ENCODE measurements around the gene LOXHD1.

LOXHD1 gene

DNA sequence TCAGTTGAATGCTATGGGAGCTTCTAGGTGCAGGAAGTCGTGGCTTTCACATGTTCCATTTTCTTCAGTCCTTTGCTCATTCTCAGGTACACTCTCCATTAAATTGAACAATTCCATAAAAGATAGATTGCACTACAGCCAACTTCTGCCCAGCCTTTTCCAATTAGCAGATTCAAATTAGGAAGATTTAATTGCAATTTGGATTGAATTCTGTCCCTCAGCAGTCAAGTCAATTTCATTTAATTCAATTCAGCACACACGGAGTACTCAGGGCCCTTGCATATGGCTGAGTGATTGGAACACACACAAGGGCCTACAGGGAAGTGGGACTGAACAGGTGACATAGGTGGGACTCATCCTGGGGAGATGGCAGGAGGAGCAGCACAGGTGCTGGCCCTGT, 220.4 kb downstream of the LOXHD1 start:
- H3K79me2 ChIP-seq (ENCODE audit: insufficient read depth, low read length): no peaks in the 10 kb centered on the region
- ATAC-seq (ENCODE audit: insufficient read depth, low read depth): no peak
- no peak overlapping the region for H3K27ac ChIP-seq (ENCODE audit: low read length)
- DNase-seq: no peak
- peaks cover 3% of the 10 kb centered on the region; the same call in 1 of the 2 replicates for H3K4me1 ChIP-seq (ENCODE audit: insufficient read depth, low read length)
- no peak overlapping the region for H3K9ac ChIP-seq (ENCODE audit: low read depth, low read length)
- no peaks in the 10 kb centered on the region for H4K20me1 ChIP-seq (ENCODE audit: insufficient read depth, low read length)
- no peak overlapping the region for H2AFZ ChIP-seq (ENCODE audit: low read depth, low read length)
- no peak for TF ChIP-seq EZH2 (IDR thresholded peaks at IDR 0.05; ENCODE audit: borderline replicate concordance, low read depth, low read length, severe bottlenecking)
- TF ChIP-seq, protein P1, sequence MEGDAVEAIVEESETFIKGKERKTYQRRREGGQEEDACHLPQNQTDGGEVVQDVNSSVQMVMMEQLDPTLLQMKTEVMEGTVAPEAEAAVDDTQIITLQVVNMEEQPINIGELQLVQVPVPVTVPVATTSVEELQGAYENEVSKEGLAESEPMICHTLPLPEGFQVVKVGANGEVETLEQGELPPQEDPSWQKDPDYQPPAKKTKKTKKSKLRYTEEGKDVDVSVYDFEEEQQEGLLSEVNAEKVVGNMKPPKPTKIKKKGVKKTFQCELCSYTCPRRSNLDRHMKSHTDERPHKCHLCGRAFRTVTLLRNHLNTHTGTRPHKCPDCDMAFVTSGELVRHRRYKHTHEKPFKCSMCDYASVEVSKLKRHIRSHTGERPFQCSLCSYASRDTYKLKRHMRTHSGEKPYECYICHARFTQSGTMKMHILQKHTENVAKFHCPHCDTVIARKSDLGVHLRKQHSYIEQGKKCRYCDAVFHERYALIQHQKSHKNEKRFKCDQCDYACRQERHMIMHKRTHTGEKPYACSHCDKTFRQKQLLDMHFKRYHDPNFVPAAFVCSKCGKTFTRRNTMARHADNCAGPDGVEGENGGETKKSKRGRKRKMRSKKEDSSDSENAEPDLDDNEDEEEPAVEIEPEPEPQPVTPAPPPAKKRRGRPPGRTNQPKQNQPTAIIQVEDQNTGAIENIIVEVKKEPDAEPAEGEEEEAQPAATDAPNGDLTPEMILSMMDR (IDR thresholded peaks at IDR 0.05; ENCODE audit: borderline replicate concordance, extremely low read depth, low read length, poor library complexity, severe bottlenecking): no peak
- no peak overlapping the region for H3K4me2 ChIP-seq (ENCODE audit: insufficient read depth, low read length)
- no peak overlapping the region for H3K4me3 ChIP-seq (ENCODE audit: low read depth in 1 of 2, low read length in 2 of 2)
- H3K27me3 ChIP-seq (ENCODE audit: insufficient read depth, low read length, poor library complexity): no peaks in the 10 kb centered on the region
- H3K9me3 ChIP-seq (ENCODE audit: insufficient read depth, low read length, severe bottlenecking): no peaks in the 10 kb centered on the region
- no peaks in the 10 kb centered on the region; the same call in 1 of the 2 replicates for H3K36me3 ChIP-seq (ENCODE audit: insufficient read depth, low read length)

DNA sequence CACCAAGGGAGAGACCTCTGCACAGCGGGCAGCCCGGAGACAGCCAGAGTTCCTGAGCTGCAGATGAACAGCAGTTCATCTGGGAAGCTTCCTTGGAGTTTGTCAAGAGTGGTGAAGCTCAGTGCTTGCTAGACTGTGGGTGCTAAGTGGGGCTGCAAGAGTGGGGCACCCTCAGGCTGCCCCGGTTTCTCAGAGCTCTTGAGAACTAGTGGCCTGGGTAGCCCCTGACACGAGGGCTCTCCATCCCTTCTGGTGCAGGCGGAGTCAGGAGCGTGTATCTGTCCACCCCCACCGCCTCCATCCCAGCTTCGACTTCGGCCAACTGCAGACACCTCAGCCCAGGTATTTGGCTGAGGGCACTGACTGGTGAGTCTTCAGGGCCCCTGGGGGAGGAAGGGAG, 222.0 kb downstream of the LOXHD1 start:
- Histone ChIP-seq H4K20me1 (ENCODE audit: insufficient read depth, low read length) (no peaks in the 10 kb centered on the region), H3K36me3 (ENCODE audit: insufficient read depth, low read length) (no peaks in the 10 kb centered on the region; the same call in 1 of the 2 replicates), H2AFZ (ENCODE audit: low read depth, low read length) (no peak overlapping the region), H3K27me3 (ENCODE audit: insufficient read depth, low read length, poor library complexity) (no peaks in the 10 kb centered on the region), H3K9ac (ENCODE audit: low read depth, low read length) (no peak overlapping the region), H3K27ac (ENCODE audit: low read length) (no peak overlapping the region), H3K4me3 (ENCODE audit: low read depth in 1 of 2, low read length in 2 of 2) (no peak overlapping the region), H3K4me1 (ENCODE audit: insufficient read depth, low read length) (peaks cover 1% of the 10 kb centered on the region; the same call in 1 of the 2 replicates), H3K4me2 (ENCODE audit: insufficient read depth, low read length) (no peak overlapping the region), H3K79me2 (ENCODE audit: insufficient read depth, low read length) (no peaks in the 10 kb centered on the region), H3K9me3 (ENCODE audit: insufficient read depth, low read length, severe bottlenecking) (no peaks in the 10 kb centered on the region)
- TF ChIP-seq, protein P1 (IDR thresholded peaks at IDR 0.05; ENCODE audit: borderline replicate concordance, extremely low read depth, low read length, poor library complexity, severe bottlenecking): no peak
- no peak for TF ChIP-seq EZH2 (IDR thresholded peaks at IDR 0.05; ENCODE audit: borderline replicate concordance, low read depth, low read length, severe bottlenecking)
- DNase-seq (no peak), ATAC-seq (ENCODE audit: insufficient read depth, low read depth) (no peak)

DNA sequence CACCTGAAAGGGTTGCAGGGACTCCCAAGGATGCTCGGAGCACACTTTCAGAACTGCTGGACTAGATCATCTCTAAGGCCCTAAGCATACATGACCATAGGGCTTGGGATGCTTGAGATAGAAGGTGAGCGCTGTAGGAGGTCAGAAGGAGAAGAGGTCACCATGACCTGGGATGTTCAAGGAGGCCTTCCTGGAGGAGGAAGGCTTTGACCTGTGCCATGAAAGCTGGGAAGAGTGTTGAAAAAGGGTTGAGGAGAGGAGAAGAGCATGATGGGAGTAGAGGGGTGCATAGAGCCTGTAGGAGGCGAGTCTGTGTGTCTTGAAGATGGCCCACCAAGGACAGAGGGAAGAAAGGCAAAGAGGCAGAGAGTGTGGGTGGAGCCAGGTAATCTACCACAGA, 222.4 kb downstream of the LOXHD1 start:
- Histone ChIP-seq H3K27ac (ENCODE audit: low read length) (no peak overlapping the region), H3K4me1 (ENCODE audit: insufficient read depth, low read length) (no peaks in the 10 kb centered on the region)
- TF ChIP-seq, protein P1 (IDR thresholded peaks at IDR 0.05; ENCODE audit: borderline replicate concordance, extremely low read depth, low read length, poor library complexity, severe bottlenecking): no peak
- no peak for TF ChIP-seq EZH2 (IDR thresholded peaks at IDR 0.05; ENCODE audit: borderline replicate concordance, low read depth, low read length, severe bottlenecking)

More for the DNA sequence above, 222.4 kb downstream of the LOXHD1 start:
- ATAC-seq (ENCODE audit: insufficient read depth, low read depth) (no peak), DNase-seq (no peak)
- Histone ChIP-seq H4K20me1 (ENCODE audit: insufficient read depth, low read length) (no peaks in the 10 kb centered on the region), H3K79me2 (ENCODE audit: insufficient read depth, low read length) (no peaks in the 10 kb centered on the region), H2AFZ (ENCODE audit: low read depth, low read length) (no peak overlapping the region), H3K4me3 (ENCODE audit: low read depth in 1 of 2, low read length in 2 of 2) (no peak overlapping the region), H3K27me3 (ENCODE audit: insufficient read depth, low read length, poor library complexity) (no peaks in the 10 kb centered on the region), H3K9me3 (ENCODE audit: insufficient read depth, low read length, severe bottlenecking) (no peaks in the 10 kb centered on the region), H3K4me2 (ENCODE audit: insufficient read depth, low read length) (no peak overlapping the region), H3K36me3 (ENCODE audit: insufficient read depth, low read length) (no peaks in the 10 kb centered on the region; the same call in 1 of the 2 replicates), H3K9ac (ENCODE audit: low read depth, low read length) (no peak overlapping the region)
